Mucosa of stomach (tissue), 1 donor: ENCODE results near the gene DAD1.

Experiments used
- H3K27me3 ChIP-seq: one replicate; pipeline ENCODE4 v1.7.0; 2013; ENCODE audit warnings: mild to moderate bottlenecking, low read length; ENCODE audit not compliant: control insufficient read depth, insufficient read depth
- H3K36me3 ChIP-seq: one replicate; pipeline ENCODE4 v1.7.0; 2013; ENCODE audit warnings: low read length; ENCODE audit not compliant: control insufficient read depth, insufficient read depth
- H3K4me1 ChIP-seq: one replicate; pipeline ENCODE4 v1.7.0; 2013; ENCODE audit warnings: mild to moderate bottlenecking, low read length; ENCODE audit not compliant: control insufficient read depth, insufficient read depth
- H3K4me3 ChIP-seq: one replicate; pipeline ENCODE4 v1.7.0; 2013; ENCODE audit warnings: low read length
- H3K9ac ChIP-seq: one replicate; pipeline ENCODE4 v1.7.0; 2013; ENCODE audit warnings: mild to moderate bottlenecking, low read length, moderate library complexity
- H3K9me3 ChIP-seq: one replicate; pipeline ENCODE4 v1.7.0; 2013; ENCODE audit warnings: mild to moderate bottlenecking, low read length, moderate library complexity; ENCODE audit not compliant: control insufficient read depth
- donor health status: Pancreatic carcinoma.

DAD1 gene

GRCh38 chr14:22563987-22564386, 25.0 kb downstream of the DAD1 start:
- H3K4me1 ChIP-seq, result peaks cover 81% of the 10 kb centered on the region
- no peaks in the 10 kb centered on the region for H3K36me3 ChIP-seq
- no peaks in the 10 kb centered on the region for H3K27me3 ChIP-seq

GRCh38 chr14:22561661-22562579, 27.1 kb downstream of the DAD1 start:
- H3K4me3 ChIP-seq, result no peak overlapping the region
- peak overlapping the region; percentile 33 for H3K9ac ChIP-seq
- peaks cover 94% of the 10 kb centered on the region for H3K4me1 ChIP-seq
- H3K9me3 ChIP-seq, result no peaks in the 10 kb centered on the region
- H3K27me3 ChIP-seq, result no peaks in the 10 kb centered on the region
- H3K36me3 ChIP-seq, result no peaks in the 10 kb centered on the region

More at GRCh38 chr14:22563987-22564386, 25.0 kb downstream of the DAD1 start:
- H3K9ac ChIP-seq, result no peak overlapping the region
- H3K4me3 ChIP-seq, result no peak overlapping the region
- H3K9me3 ChIP-seq, result no peaks in the 10 kb centered on the region

GRCh38 chr14:22561366-22561660, 27.7 kb downstream of the DAD1 start:
- no peaks in the 10 kb centered on the region for H3K9me3 ChIP-seq
- peak overlapping the region; percentile 33 for H3K9ac ChIP-seq
- H3K4me1 ChIP-seq, result peaks cover 97% of the 10 kb centered on the region
- no peak overlapping the region for H3K4me3 ChIP-seq
- H3K36me3 ChIP-seq, result no peaks in the 10 kb centered on the region
- H3K27me3 ChIP-seq, result no peaks in the 10 kb centered on the region

- peaks cover 97% of the 10 kb centered on the region for H3K4me1 ChIP-seq
- peak overlapping the region; percentile 6 for H3K9ac ChIP-seq
- no peak overlapping the region for H3K4me3 ChIP-seq
- no peaks in the 10 kb centered on the region for H3K9me3 ChIP-seq
- H3K36me3 ChIP-seq, result no peaks in the 10 kb centered on the region
- no peaks in the 10 kb centered on the region for H3K27me3 ChIP-seq
Observed at GRCh38 chr14:22560662-22561365, 28.2 kb downstream of the DAD1 start.

- Histone ChIP-seq H3K9me3 (no peaks in the 10 kb centered on the region), H3K4me1 (peaks cover 80% of the 10 kb centered on the region), H3K36me3 (no peaks in the 10 kb centered on the region), H3K27me3 (no peaks in the 10 kb centered on the region), H3K9ac (no peak overlapping the region), H3K4me3 (no peak overlapping the region)
Observed at GRCh38 chr14:22559041-22559440, 30.0 kb downstream of the DAD1 start.

- H3K4me3 ChIP-seq, result no peak overlapping the region
- no peaks in the 10 kb centered on the region for H3K36me3 ChIP-seq
- H3K9me3 ChIP-seq, result no peaks in the 10 kb centered on the region
- H3K27me3 ChIP-seq, result no peaks in the 10 kb centered on the region
- H3K9ac ChIP-seq, result peak overlapping the region; percentile 65
- peaks cover 75% of the 10 kb centered on the region for H3K4me1 ChIP-seq
Observed at GRCh38 chr14:22558221-22558913, 30.7 kb downstream of the DAD1 start.

GRCh38 chr14:22557846-22558220, 31.2 kb downstream of the DAD1 start:
- H3K9me3 ChIP-seq, result no peaks in the 10 kb centered on the region
- H3K4me3 ChIP-seq, result no peak overlapping the region
- peak overlapping the region; percentile 65 for H3K9ac ChIP-seq
- no peaks in the 10 kb centered on the region for H3K27me3 ChIP-seq
- peaks cover 71% of the 10 kb centered on the region for H3K4me1 ChIP-seq
- no peaks in the 10 kb centered on the region for H3K36me3 ChIP-seq

- peaks cover 63% of the 10 kb centered on the region for H3K4me1 ChIP-seq
- H3K36me3 ChIP-seq, result no peaks in the 10 kb centered on the region
- H3K4me3 ChIP-seq, result peak overlapping the region; percentile 23
- H3K9ac ChIP-seq, result peak overlapping the region; percentile 65
- no peaks in the 10 kb centered on the region for H3K9me3 ChIP-seq
- H3K27me3 ChIP-seq, result no peaks in the 10 kb centered on the region
Observed at GRCh38 chr14:22556990-22557623, 31.9 kb downstream of the DAD1 start.

GRCh38 chr14:22556021-22556989, 32.7 kb downstream of the DAD1 start:
- Histone ChIP-seq H3K4me3 (peak overlapping the region; percentile 23), H3K27me3 (no peaks in the 10 kb centered on the region), H3K9me3 (no peaks in the 10 kb centered on the region), H3K36me3 (no peaks in the 10 kb centered on the region), H3K4me1 (peaks cover 55% of the 10 kb centered on the region), H3K9ac (peak overlapping the region; percentile 65)

GRCh38 chr14:22555384-22556011, 33.5 kb downstream of the DAD1 start:
- H3K27me3 ChIP-seq, result no peaks in the 10 kb centered on the region
- H3K9ac ChIP-seq, result no peak overlapping the region
- H3K4me3 ChIP-seq, result no peak overlapping the region
- H3K36me3 ChIP-seq, result no peaks in the 10 kb centered on the region
- H3K4me1 ChIP-seq, result peaks cover 54% of the 10 kb centered on the region
- H3K9me3 ChIP-seq, result no peaks in the 10 kb centered on the region
